K562 (cell line): ENCODE measurements around the gene TNIP1. TPM values are rescaled to one million over a fixed set of nuclear protein-coding genes. Genes with fewer than 3 reads are reported as not detected.

Source experiments
- CHD1 ChIP-seq: fragments of 200-600 bp; sonication (generic); IDR thresholded peaks from one replicate; pipeline ENCODE4 v1.6.1; 2012; ENCODE audit warnings: mild to moderate bottlenecking, moderate library complexity, low read length, inconsistent platforms
- E2F8 ChIP-seq: fragments of 450-650 bp; IDR thresholded peaks from 2 replicates; pipeline ENCODE4 v1.7.1; 2018; ENCODE audit warnings: mild to moderate bottlenecking, low read depth; ENCODE audit not compliant: partially characterized antibody
- E4F1 ChIP-seq: fragments of 250-450 bp; sonication (Bioruptor Pico); IDR thresholded peaks from 2 replicates; pipeline ENCODE4 v1.5.0; 2021; ENCODE audit warnings: mild to moderate bottlenecking, borderline replicate concordance
- HBP1 ChIP-seq: fragments of 450-650 bp; formaldehyde crosslinking; IDR thresholded peaks from 2 replicates; pipeline ENCODE4 v1.4.0; 2022; ENCODE audit warnings: missing genetic modification characterization
- NFATC3 ChIP-seq: fragments of 450-650 bp; IDR thresholded peaks from 2 replicates; pipeline ENCODE4 v1.6.1; 2017; ENCODE audit warnings: mild to moderate bottlenecking
- TAF7 ChIP-seq: fragments of 450-650 bp; IDR thresholded peaks from 2 replicates; pipeline ENCODE4 v1.6.1; 2016; ENCODE audit warnings: missing genetic modification characterization, missing compliant biosample characterization
- THRB ChIP-seq: fragments of 450-650 bp; formaldehyde crosslinking; conservative IDR thresholded peaks from 2 replicates; pipeline ENCODE4 v1.4.0; 2022; ENCODE audit warnings: mild to moderate bottlenecking, missing genetic modification characterization
- USF2 ChIP-seq: sonication (generic); formaldehyde crosslinking; IDR thresholded peaks from 2 replicates; pipeline ENCODE4 v1.5.0; 2020; ENCODE audit warnings: missing genetic modification reagents
- ZBTB49 ChIP-seq: sonication (generic); formaldehyde crosslinking; IDR thresholded peaks from 2 replicates; pipeline ENCODE4 v1.8.0; 2022; ENCODE audit warnings: missing genetic modification reagents, mild to moderate bottlenecking, borderline replicate concordance
- ZBTB8A ChIP-seq: fragments of 450-650 bp; IDR thresholded peaks from 2 replicates; pipeline ENCODE4 v1.6.1; 2018; ENCODE audit warnings: mild to moderate bottlenecking, moderate library complexity; ENCODE audit not compliant: partially characterized antibody
- ZFP36 ChIP-seq: fragments of 150-350 bp; IDR thresholded peaks from 2 replicates; pipeline ENCODE4 v1.6.1; 2018; ENCODE audit warnings: low read length, low read depth; ENCODE audit not compliant: partially characterized antibody
- ZKSCAN8 ChIP-seq: fragments of 200-800 bp; sonication (Bioruptor generic); IDR thresholded peaks from 2 replicates; pipeline ENCODE4 v1.6.1; 2016; ENCODE audit warnings: missing genetic modification characterization, missing compliant biosample characterization
- ZNF280A ChIP-seq: fragments of 450-650 bp; IDR thresholded peaks from 2 replicates; pipeline ENCODE4 v1.6.1; 2018; ENCODE audit warnings: mild to moderate bottlenecking, low read depth; ENCODE audit not compliant: partially characterized antibody
- ZSCAN32 ChIP-seq: fragments of 450-650 bp; formaldehyde crosslinking; IDR thresholded peaks from 2 replicates; pipeline ENCODE4 v1.4.0; 2020; ENCODE audit warnings: mild to moderate bottlenecking, moderate library complexity
- polyA plus RNA-seq, 8 experiments: library from polyadenylated mRNA; depleted of rRNA in 4 of 8; stranded (reverse) in 5 of 8; unstranded in 3 of 8; fragments of >200 nt; fragmentation: Nextera tagmentation in 2 of 8; fragmentation: Illumina TruSeq in 1 of 8; extraction: Ambion mirVana in 2 of 8; extraction: Trizol in 1 of 8; gene quantifications; 2 replicates each; pipeline versions ENCODE4 v1.2.1 to v1.2.3, GENCODE V29; 2011 to 2014; ENCODE audit warnings: inconsistent platforms in 1 of 8, missing spikeins in 1 of 8
- total RNA-seq, 7 experiments: library from RNA; depleted of rRNA in 6 of 7; stranded (reverse); fragments of >200 nt in 6 of 7; fragmentation: Illumina TruSeq in 2 of 7; extraction: Trizol in 2 of 7; gene quantifications; 2 replicates each; pipeline versions ENCODE4 v1.2.1 to v1.2.3, GENCODE V29; 2011 to 2021; ENCODE audit warnings: low replicate concordance in 1 of 7

The TNIP1 gene
- total and polyA plus RNA-seq, 9 of the 15 experiments (the other 6 are each of a cell fraction or from before 2014, with no cell fraction given): 0.46 to 41.0 (median 24.6) TPM

GRCh38 chr5:151126199-151126645 lies 45.4 kb upstream of the TNIP1 start (continued):
- TF ChIP-seq NFATC3: no peak
- TF ChIP-seq ZBTB49 (CRISPR knock-in tag): no peak
- no peak for TF ChIP-seq ZNF280A
- TF ChIP-seq ZBTB8A: no peak
- TF ChIP-seq TAF7 (tag): no peak
- TF ChIP-seq HBP1 (CRISPR knock-in tag): 0 out of 2 replicates have a peak, but pooled peaks have one; percentile 60
- TF ChIP-seq ZSCAN32: no peak
- 0 out of 2 replicates have a peak, but pooled peaks have one; percentile 76 for TF ChIP-seq THRB (CRISPR knock-in tag)
- peak; percentile 65 for TF ChIP-seq E2F8
- TF ChIP-seq CHD1: no peak
- no peak for TF ChIP-seq USF2 (CRISPR knock-in tag)
- no peak for TF ChIP-seq ZFP36
- no peak for TF ChIP-seq E4F1 (CRISPR knock-in tag)
- TF ChIP-seq ZKSCAN8 (CRISPR knock-in tag): no peak
